Measurements from ENCODE around the gene SPTBN4. TPM values are rescaled to one million over a fixed set of nuclear protein-coding genes. Genes with fewer than 3 reads are reported as not detected.

Gene SPTBN4
- total and polyA plus RNA-seq, 2 donors (not counting 1 experiment from before 2014, with no cell fraction given) = 0.03 to 0.67 TPM

DNA sequence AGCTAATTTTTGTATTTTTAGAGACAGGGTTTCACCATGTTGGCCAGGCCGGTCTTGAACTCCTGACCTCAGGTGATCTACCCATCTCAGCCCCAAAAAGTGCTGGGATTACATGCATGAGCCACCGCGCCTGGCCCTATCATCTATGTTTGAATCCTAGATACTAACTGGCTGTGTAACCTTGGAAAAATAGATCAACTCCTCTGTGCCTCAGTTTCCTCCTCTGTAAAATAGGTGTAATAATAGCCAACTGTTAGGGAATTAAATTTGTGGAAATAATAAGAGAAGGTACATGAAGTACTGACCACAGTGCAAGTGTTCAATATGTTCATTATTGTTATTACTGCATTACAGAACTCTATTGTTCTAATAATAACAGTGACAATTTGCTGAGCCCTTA, 4.3 kb downstream of the SPTBN4 start:
- H3K9ac ChIP-seq (ENCODE audit: low read length) = no peak overlapping the region
- peaks cover 0 to 5% (median 0%) of the 10 kb centered on the region in 3 donors for H3K9me3 ChIP-seq (ENCODE audit: control extremely low read depth in 1 of 3, control insufficient read depth in 2 of 3, insufficient read depth in 1 of 3, low read length in 2 of 3)
- CTCF ChIA-PET = no interaction called here
- peaks cover 17% of the 10 kb centered on the region for H3K27me3 Mint-ChIP-seq
- no peak overlapping the region for H3K4me3 Mint-ChIP-seq
- POLR2A ChIA-PET = no interaction called here
- peaks cover 0 to 21% (median 3%) of the 10 kb centered on the region in 4 experiments for H3K27me3 ChIP-seq (replicated peaks in 1 of 4; ENCODE audit: control extremely low read depth in 1 of 4, control insufficient read depth in 3 of 4, insufficient read depth in 4 of 4, low read length in 3 of 4)
- H3K4me1 ChIP-seq (ENCODE audit: control insufficient read depth in 2 of 2, insufficient read depth in 2 of 2, low read length in 2 of 2) = peaks cover 11 to 14% of the 10 kb centered on the region in 2 donors
- H3K27ac Mint-ChIP-seq = no peak overlapping the region
- H4K20me1 ChIP-seq (ENCODE audit: control insufficient read depth, insufficient read depth, low read length, poor library complexity, severe bottlenecking) = no peaks in the 10 kb centered on the region
- ATAC-seq (ENCODE audit: low read depth) (no peak), DNase-seq (no peak)
- no peak overlapping the region for H2AFZ ChIP-seq (ENCODE audit: insufficient read depth, low read depth, low read length, poor library complexity, severe bottlenecking)
- peaks cover 10% of the 10 kb centered on the region for H3K4me1 Mint-ChIP-seq
- TF ChIP-seq CTCF (IDR thresholded peaks at IDR 0.05) (no peak), EZH2 (IDR thresholded peaks at IDR 0.05; ENCODE audit: borderline replicate concordance, insufficient read depth, low read depth, low read length, poor library complexity, severe bottlenecking) (no peak)
- H3K9me3 Mint-ChIP-seq (ENCODE audit: insufficient read depth) = no peaks in the 10 kb centered on the region
- no peak overlapping the region for H3K4me2 ChIP-seq (replicated peaks; ENCODE audit: low read depth, low read length, poor library complexity, severe bottlenecking)
- H3K4me3 ChIP-seq (ENCODE audit: control extremely low read depth in 1 of 5, extremely low read depth in 1 of 5, insufficient read depth in 1 of 5, low read depth in 2 of 5, low read length in 4 of 5) = no peak overlapping the region
- H3K79me2 ChIP-seq (ENCODE audit: control insufficient read depth, insufficient read depth, low read length) = no peaks in the 10 kb centered on the region
- H3K36me3 ChIP-seq (replicated peaks in 1 of 2; ENCODE audit: control extremely low read depth in 1 of 2, control insufficient read depth in 1 of 2, extremely low read depth in 1 of 2, insufficient read depth in 2 of 2, low read length in 1 of 2) = no peaks in the 10 kb centered on the region
- H3K27ac ChIP-seq (ENCODE audit: low read length in 2 of 2) = no peak overlapping the region
- intact Hi-C loops (cut with micrococcal nuclease) = no loop called here
- 100% methylated on average over 1 of the region's 3 CpGs for WGBS (ENCODE audit: insufficient coverage)

- Histone ChIP-seq H3K79me2 (ENCODE audit: control insufficient read depth, insufficient read depth, low read length) (no peaks in the 10 kb centered on the region), H3K4me1 (ENCODE audit: control insufficient read depth in 2 of 2, insufficient read depth in 2 of 2, low read length in 2 of 2) (peaks cover under 1 to 2% of the 10 kb centered on the region in 2 donors)
Observed at GRCh38 chr19:40472516-40472915, 5.7 kb downstream of the SPTBN4 start.

More at GRCh38 chr19:40472516-40472915, 5.7 kb downstream of the SPTBN4 start:
- no peak overlapping the region for H3K4me3 Mint-ChIP-seq
- Histone ChIP-seq H3K4me2 (replicated peaks; ENCODE audit: low read depth, low read length, poor library complexity, severe bottlenecking) (no peak overlapping the region), H3K36me3 (replicated peaks in 1 of 2; ENCODE audit: control extremely low read depth in 1 of 2, control insufficient read depth in 1 of 2, extremely low read depth in 1 of 2, insufficient read depth in 2 of 2, low read length in 1 of 2) (no peaks in the 10 kb centered on the region), H4K20me1 (ENCODE audit: control insufficient read depth, insufficient read depth, low read length, poor library complexity, severe bottlenecking) (no peaks in the 10 kb centered on the region), H2AFZ (ENCODE audit: insufficient read depth, low read depth, low read length, poor library complexity, severe bottlenecking) (no peak overlapping the region), H3K9ac (ENCODE audit: low read length) (no peak overlapping the region), H3K27ac (ENCODE audit: low read length in 2 of 2) (no peak overlapping the region), H3K4me3 (ENCODE audit: control extremely low read depth in 1 of 5, extremely low read depth in 1 of 5, insufficient read depth in 1 of 5, low read depth in 2 of 5, low read length in 4 of 5) (no peak overlapping the region), H3K9me3 (ENCODE audit: control extremely low read depth in 1 of 3, control insufficient read depth in 2 of 3, insufficient read depth in 1 of 3, low read length in 2 of 3) (peaks cover 0 to 1% (median 0%) of the 10 kb centered on the region in 3 donors), H3K27me3 (replicated peaks in 1 of 4; ENCODE audit: control extremely low read depth in 1 of 4, control insufficient read depth in 3 of 4, insufficient read depth in 4 of 4, low read length in 3 of 4) (peaks cover 0 to 10% (median 1%) of the 10 kb centered on the region in 4 experiments)
- WGBS (ENCODE audit: insufficient coverage) = 92% methylated on average over 5 of the region's 13 CpGs
- peaks cover 12% of the 10 kb centered on the region for H3K27me3 Mint-ChIP-seq
- no peak overlapping the region for H3K27ac Mint-ChIP-seq
- intact Hi-C loops (cut with micrococcal nuclease) = no loop called here
- TF ChIP-seq CTCF (IDR thresholded peaks at IDR 0.05) (no peak), EZH2 (IDR thresholded peaks at IDR 0.05; ENCODE audit: borderline replicate concordance, insufficient read depth, low read depth, low read length, poor library complexity, severe bottlenecking) (no peak)
- no peak for DNase-seq
- no peak for ATAC-seq (ENCODE audit: low read depth)
- H3K9me3 Mint-ChIP-seq (ENCODE audit: insufficient read depth) = no peaks in the 10 kb centered on the region
- CTCF ChIA-PET = interaction anchor here (0.7 kb wide), 1 partner anchor 1643 kb away, joined by 3 read pairs; no protein-coding TSS in a partner anchor
- peaks cover 3% of the 10 kb centered on the region for H3K4me1 Mint-ChIP-seq
- POLR2A ChIA-PET = no interaction called here

Data from B cell (primary cell).